Kidney epithelial cell (primary cell): ENCODE measurements around the gene MUC4. TPM values are rescaled to one million over a fixed set of nuclear protein-coding genes. Genes with fewer than 3 reads are reported as not detected.
"Not testable (repeated sequence)": the region's sequence is repeated elsewhere in the genome, so short reads cannot be mapped to it uniquely, and the experiment has no call there.

ENCODE experiments used
- DNase-seq: peaks from one replicate; pipeline ENCODE4 v3.0.0-alpha.2; 2010; ENCODE audit warnings: low read depth
- H3K27me3 ChIP-seq: 2 replicates; pipeline ENCODE4 v1.6.0; 2011; ENCODE audit warnings: low read length; ENCODE audit not compliant: control insufficient read depth, insufficient read depth
- H3K36me3 ChIP-seq: 2 replicates; pipeline ENCODE4 v1.5.1; 2011; ENCODE audit warnings: low read length; ENCODE audit not compliant: control insufficient read depth, insufficient read depth
- H3K4me3 ChIP-seq: 2 replicates; pipeline ENCODE4 v1.5.1; 2011; ENCODE audit warnings: low read depth, mild to moderate bottlenecking, control low read depth, low read length
- CTCF ChIP-seq: IDR thresholded peaks from 2 replicates; pipeline ENCODE4 v1.5.1; 2011; ENCODE audit warnings: mild to moderate bottlenecking, moderate library complexity, low read length, control low read depth, inconsistent platforms; ENCODE audit not compliant: insufficient read depth, poor library complexity, severe bottlenecking
- total RNA-seq: library from RNA; depleted of rRNA; stranded (reverse); fragments of >200 nt; gene quantifications from 2 replicates; pipeline ENCODE4 v1.2.3, GENCODE V29; 2015

Gene MUC4
- total RNA-seq, 1 donor from 2014 or later: 6.9 TPM

DNA sequence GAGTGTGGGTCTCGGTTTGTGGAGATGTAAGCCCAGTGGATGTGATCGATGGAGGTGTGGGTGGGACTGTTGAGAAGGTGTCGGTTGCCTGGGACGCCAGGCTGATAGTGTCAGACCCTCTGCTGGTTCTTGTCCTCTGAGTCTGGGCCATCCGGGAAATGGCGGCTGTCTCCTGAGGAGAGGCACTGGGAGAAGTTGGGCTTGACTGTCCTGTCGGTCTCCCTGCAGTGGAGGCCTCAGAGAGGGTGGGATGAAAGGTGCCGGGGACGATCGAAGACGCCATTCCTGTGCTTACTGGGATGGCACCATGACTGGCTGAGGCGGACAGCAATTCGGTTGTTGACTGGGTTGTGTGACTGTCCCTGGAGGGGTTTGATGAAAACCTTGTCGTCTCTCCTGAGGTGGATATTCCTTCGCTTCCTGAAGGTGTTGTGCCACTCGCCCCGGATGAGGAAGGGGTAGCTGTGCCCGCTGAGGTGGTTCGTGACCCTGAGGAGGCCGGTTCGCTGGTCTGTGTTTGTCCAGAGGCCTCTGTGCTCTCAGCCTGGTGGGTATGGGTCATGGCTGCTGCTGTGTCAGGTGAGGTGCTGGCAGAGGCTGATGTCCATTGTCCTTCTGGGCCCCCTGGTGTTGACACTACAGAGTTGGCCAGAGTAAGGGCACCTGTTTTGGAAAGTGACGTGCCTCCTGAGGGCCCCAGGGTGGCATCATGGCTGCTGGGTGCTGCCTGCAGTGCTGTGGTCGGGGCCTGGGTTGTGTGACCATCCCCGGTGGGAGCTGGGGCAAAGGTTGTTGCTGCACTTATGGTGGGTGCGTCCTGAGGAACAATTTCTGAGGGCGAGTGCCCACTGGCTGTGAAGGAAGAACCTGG, 22.8 kb downstream of the MUC4 start:
- no peak for DNase-seq
- no peak for TF ChIP-seq CTCF
- Histone ChIP-seq H3K27me3 (no peaks in the 10 kb centered on the region), H3K4me3 (no peak overlapping the region), H3K36me3 (no peaks in the 10 kb centered on the region)

- H3K27me3 ChIP-seq, H3K36me3 ChIP-seq, DNase-seq, H3K4me3 ChIP-seq: not testable (repeated sequence)
Observed at GRCh38 chr3:195785781-195786405, 25.8 kb downstream of the MUC4 start.

GRCh38 chr3:195784031-195784430, 27.7 kb downstream of the MUC4 start:
- not testable (repeated sequence) for DNase-seq, H3K27me3 ChIP-seq, H3K4me3 ChIP-seq, H3K36me3 ChIP-seq

DNA sequence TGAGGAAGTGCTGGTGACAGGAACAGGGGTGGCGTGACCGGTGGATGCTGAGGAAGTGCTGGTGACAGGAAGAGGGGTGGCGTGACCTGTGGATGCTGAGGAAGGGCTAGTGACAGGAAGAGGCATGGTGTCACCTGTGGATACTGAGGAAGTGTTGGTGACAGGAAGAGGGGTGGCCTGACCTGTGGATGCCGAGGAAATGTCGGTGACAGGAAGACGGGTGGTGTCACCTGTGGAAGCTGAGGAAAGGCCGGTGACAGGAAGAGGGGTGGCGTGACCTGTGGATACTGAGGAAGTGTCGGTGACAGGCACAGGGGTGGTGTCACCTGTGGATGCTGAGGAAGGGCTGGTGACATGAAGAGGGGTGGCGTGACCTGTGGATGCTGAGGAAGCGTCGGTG, 30.5 kb downstream of the MUC4 start:
- not testable (repeated sequence) for H3K4me3 ChIP-seq, DNase-seq, H3K36me3 ChIP-seq, H3K27me3 ChIP-seq

DNA sequence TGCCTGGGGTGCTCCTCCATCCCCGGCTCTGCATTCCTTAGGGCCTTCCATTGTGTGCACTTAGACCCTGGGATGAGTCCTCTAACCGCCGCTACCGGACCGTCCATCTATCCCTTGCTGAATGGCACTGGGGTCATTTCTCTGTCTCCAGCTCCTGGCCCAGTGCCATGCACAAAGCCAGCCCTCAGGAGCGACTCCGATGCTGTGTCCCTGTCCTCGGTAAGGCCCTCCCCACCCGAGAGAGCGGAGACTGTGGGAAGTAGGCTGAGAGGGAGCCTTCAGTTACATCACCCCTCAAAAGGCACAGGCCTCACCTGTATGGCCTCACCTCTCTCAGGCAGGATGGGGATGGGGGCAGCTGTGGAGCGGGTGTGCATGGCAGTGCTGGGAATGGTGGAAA, 33.8 kb downstream of the MUC4 start:
- no peaks in the 10 kb centered on the region for H3K27me3 ChIP-seq
- no peak for TF ChIP-seq CTCF
- DNase-seq: no peak
- H3K4me3 ChIP-seq: no peak overlapping the region
- no peaks in the 10 kb centered on the region for H3K36me3 ChIP-seq

DNA sequence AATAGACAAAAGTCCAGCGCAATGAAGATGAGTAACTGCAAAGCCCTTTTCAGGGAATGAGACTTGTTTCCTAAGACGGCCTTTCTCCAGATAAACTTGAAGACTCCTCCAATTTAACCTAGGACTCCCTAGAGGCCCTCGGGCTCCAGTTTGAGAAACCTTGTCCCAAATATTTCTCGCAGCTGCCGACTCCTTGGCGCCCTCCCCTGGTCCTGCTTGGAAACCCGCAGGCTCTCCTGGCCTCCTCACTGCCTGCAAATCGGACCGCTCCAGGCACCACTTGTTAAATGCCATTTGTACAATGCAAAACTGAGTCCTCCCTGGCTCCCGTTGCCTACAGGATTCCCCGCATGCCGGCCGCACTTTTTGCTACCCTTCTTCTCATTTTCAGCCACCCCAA, 36.8 kb downstream of the MUC4 start:
- peak; percentile 35 for TF ChIP-seq CTCF
- no peak overlapping the region for H3K4me3 ChIP-seq
- no peak for DNase-seq
- H3K27me3 ChIP-seq: no peaks in the 10 kb centered on the region
- H3K36me3 ChIP-seq: no peaks in the 10 kb centered on the region

DNA sequence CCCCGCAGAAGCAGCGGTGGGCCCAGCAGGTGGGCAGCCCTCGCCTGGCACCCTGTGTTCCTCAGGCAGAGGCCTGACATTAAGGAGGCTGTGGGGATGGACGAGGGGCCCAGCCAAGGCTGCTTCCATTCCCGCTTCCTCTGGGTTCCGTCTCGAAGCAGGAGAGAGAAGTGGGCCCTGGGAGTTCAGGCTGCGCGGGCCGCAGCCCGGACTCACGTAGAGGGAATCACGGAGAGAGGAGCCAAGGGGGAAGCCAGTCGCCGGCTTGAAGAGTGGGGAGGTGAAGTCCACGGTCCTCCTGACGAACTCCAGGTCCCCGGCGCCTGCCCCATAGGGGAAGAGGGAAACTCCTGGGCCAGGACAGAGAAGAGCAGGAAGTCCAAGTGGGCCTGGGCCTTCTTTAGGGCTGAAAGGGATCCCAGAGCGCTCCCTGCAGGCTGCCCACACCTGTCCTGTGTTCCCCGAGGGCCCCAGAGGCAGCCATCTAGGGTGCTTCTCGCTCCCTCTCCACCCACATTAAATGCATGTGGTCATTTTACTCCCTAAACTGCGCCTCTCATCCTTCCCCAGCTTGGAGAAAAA, 37.7 kb downstream of the MUC4 start:
- DNase-seq: no peak
- Histone ChIP-seq H3K36me3 (no peaks in the 10 kb centered on the region), H3K27me3 (no peaks in the 10 kb centered on the region), H3K4me3 (no peak overlapping the region)
- no peak for TF ChIP-seq CTCF
